Smooth muscle cell (in vitro differentiated cells): Measurements from ENCODE around the gene VEZT. TPM values are rescaled to one million over a fixed set of nuclear protein-coding genes. Genes with fewer than 3 reads are reported as not detected.

Experiments used
- DNase-seq: peaks from one replicate; lab custom pipeline; 2025; ENCODE audit not compliant: unreplicated experiment; lab: John Stamatoyannopoulos, UW
- H2AFZ ChIP-seq: fragments of 200-600 bp; sonication (generic); 2 replicates; pipeline ENCODE4 v1.6.0; 2016; ENCODE audit warnings: antibody characterized with exemption, low read depth, mild to moderate bottlenecking
- H3F3A ChIP-seq: fragments of 200-600 bp; sonication (generic); 2 replicates; pipeline ENCODE4 v1.6.0; 2017; ENCODE audit warnings: antibody characterized with exemption, low read depth
- H3K27ac ChIP-seq: fragments of 200-600 bp; sonication (generic); 2 replicates; pipeline ENCODE4 v1.5.1; 2016; ENCODE audit warnings: low read depth, mild to moderate bottlenecking
- H3K27me3 ChIP-seq: fragments of 200-600 bp; sonication (generic); 2 replicates; pipeline ENCODE4 v1.6.1; 2016; ENCODE audit warnings: low read depth, mild to moderate bottlenecking
- H3K36me3 ChIP-seq: fragments of 200-600 bp; sonication (generic); 2 replicates; pipeline ENCODE4 v1.5.1; 2016; ENCODE audit warnings: low read depth
- H3K4me1 ChIP-seq: fragments of 200-600 bp; sonication (generic); 2 replicates; pipeline ENCODE4 v1.5.1; 2016; ENCODE audit warnings: low read depth
- H3K4me2 ChIP-seq: fragments of 200-600 bp; sonication (generic); 2 replicates; pipeline ENCODE4 v1.6.0; 2016; ENCODE audit warnings: mild to moderate bottlenecking
- H3K4me3 ChIP-seq: fragments of 200-600 bp; sonication (generic); 2 replicates; pipeline ENCODE4 v1.5.1; 2016; ENCODE audit warnings: mild to moderate bottlenecking
- H3K79me2 ChIP-seq: fragments of 200-600 bp; sonication (generic); 2 replicates; pipeline ENCODE4 v1.6.0; 2016; ENCODE audit warnings: low read depth, mild to moderate bottlenecking
- H3K9ac ChIP-seq: fragments of 200-600 bp; sonication (generic); 2 replicates; pipeline ENCODE4 v1.6.0; 2016; ENCODE audit warnings: low read depth
- H3K9me3 ChIP-seq: fragments of 200-600 bp; sonication (generic); replicated peaks from 2 replicates; pipeline ENCODE4 v1.5.1; 2016; ENCODE audit warnings: low read depth
- H4K20me1 ChIP-seq: fragments of 200-600 bp; sonication (generic); 2 replicates; pipeline ENCODE4 v1.6.0; 2016; ENCODE audit warnings: low read depth
- CTCF ChIP-seq: fragments of 200-600 bp; sonication (generic); IDR thresholded peaks from 2 replicates; pipeline ENCODE4 v1.5.1; 2017; ENCODE audit warnings: borderline replicate concordance, mild to moderate bottlenecking, antibody characterized with exemption; ENCODE audit not compliant: insufficient read depth, poor library complexity, severe bottlenecking
- WGBS: methylation state at CpG from one replicate; pipeline ENCODE4 v1.1.7; 2016; ENCODE audit warnings: low lambda C conversion rate; 5-methylcytosine and 5-hydroxymethylcytosine counted together
- polyA plus RNA-seq: library from polyadenylated mRNA; unstranded; fragments of >200 nt; fragmentation: Nextera tagmentation; extraction: Ambion mirVana; gene quantifications from 2 replicates; pipeline ENCODE4 v1.2.1, GENCODE V29; 2016
- total RNA-seq: library from RNA; depleted of rRNA; stranded (reverse); fragments of >200 nt; gene quantifications from 2 replicates; pipeline ENCODE4 v1.2.3, GENCODE V29; 2014

VEZT gene
- total and polyA plus RNA-seq, 2 experiments from 2014 or later, result 21.2 to 65.2 TPM

GRCh38 chr12:95220726-95221125 lies 3.1 kb downstream of the VEZT start:
- no peak for DNase-seq
- Histone ChIP-seq H3K4me1 (peaks cover 20% of the 10 kb centered on the region), H3K4me3 (no peak overlapping the region), H3K79me2 (peaks cover 85% of the 10 kb centered on the region), H3K4me2 (no peak overlapping the region), H3K9me3 (no peaks in the 10 kb centered on the region), H3K36me3 (no peaks in the 10 kb centered on the region), H3F3A (no peaks in the 10 kb centered on the region), H2AFZ (no peak overlapping the region), H4K20me1 (peaks cover 59% of the 10 kb centered on the region), H3K27ac (no peak overlapping the region), H3K9ac (no peak overlapping the region), H3K27me3 (no peaks in the 10 kb centered on the region)
- no peak for TF ChIP-seq CTCF

- WGBS, result 90% methylated on average over 8 of the region's 8 CpGs
- peaks cover 13% of the 10 kb centered on the region for H3K4me1 ChIP-seq
- no peak overlapping the region for H3K4me2 ChIP-seq
- peaks cover 98% of the 10 kb centered on the region for H3K79me2 ChIP-seq
- no peaks in the 10 kb centered on the region for H3K27me3 ChIP-seq
- peaks cover 94% of the 10 kb centered on the region for H4K20me1 ChIP-seq
- peak overlapping the region; percentile 52 for H3K27ac ChIP-seq
- no peak overlapping the region for H2AFZ ChIP-seq
- H3K4me3 ChIP-seq, result no peak overlapping the region
- no peaks in the 10 kb centered on the region for H3K9me3 ChIP-seq
- DNase-seq, result no peak
- H3K36me3 ChIP-seq, result no peaks in the 10 kb centered on the region
- H3K9ac ChIP-seq, result no peak overlapping the region
- TF ChIP-seq CTCF, result no peak
- H3F3A ChIP-seq, result no peaks in the 10 kb centered on the region
Measured at GRCh38 chr12:95224202-95225170, 6.9 kb downstream of the VEZT start.

GRCh38 chr12:95225645-95226212 lies 8.1 kb downstream of the VEZT start:
- Histone ChIP-seq H3K9ac (no peak overlapping the region), H2AFZ (no peak overlapping the region), H3K27ac (no peak overlapping the region), H3K9me3 (no peaks in the 10 kb centered on the region), H3K4me2 (no peak overlapping the region), H3K4me3 (no peak overlapping the region), H3K27me3 (no peaks in the 10 kb centered on the region), H3K79me2 (peaks cover 98% of the 10 kb centered on the region), H3K36me3 (no peaks in the 10 kb centered on the region), H3K4me1 (peaks cover 8% of the 10 kb centered on the region), H3F3A (no peaks in the 10 kb centered on the region), H4K20me1 (peaks cover 93% of the 10 kb centered on the region)
- no peak for TF ChIP-seq CTCF
- WGBS, result 96% methylated on average over 1 of the region's 1 CpG
- DNase-seq, result no peak
